ENCODE results near the gene CD44.

- TF ChIP-seq CTCF (IDR thresholded peaks at IDR 0.05; ENCODE audit: borderline replicate concordance, extremely low read depth, low read length, poor library complexity, severe bottlenecking) (no peak), EZH2 (IDR thresholded peaks at IDR 0.05; ENCODE audit: borderline replicate concordance, low read depth, low read length, severe bottlenecking) (no peak)
Measured at GRCh38 chr11:35260342-35260985, 121.5 kb downstream of the CD44 start.

Measured in DND-41 (cell line).